HepG2 (cell line): ENCODE measurements around the gene RPE65. TPM values are rescaled to one million over a fixed set of nuclear protein-coding genes. Genes with fewer than 3 reads are reported as not detected.

Experiments
- ATF1 ChIP-seq: IDR thresholded peaks from 2 replicates; pipeline ENCODE4 v1.6.1; 2016; ENCODE audit warnings: mild to moderate bottlenecking, control low read depth
- ATRX ChIP-seq: sonication (generic); formaldehyde crosslinking; IDR thresholded peaks from 2 replicates; pipeline ENCODE4 v1.4.0; 2020; ENCODE audit warnings: missing genetic modification reagents, borderline replicate concordance
- CBFB ChIP-seq: sonication (generic); formaldehyde crosslinking; IDR thresholded peaks from 2 replicates; pipeline ENCODE4 v1.4.0; 2020; ENCODE audit warnings: missing genetic modification reagents
- CBX1 ChIP-seq: IDR thresholded peaks from one replicate; pipeline ENCODE4 v1.6.1; 2016; ENCODE audit warnings: antibody characterized with exemption, low read depth
- KLF13 ChIP-seq: sonication (generic); formaldehyde crosslinking; IDR thresholded peaks from 2 replicates; pipeline ENCODE4 v1.4.0; 2020; ENCODE audit warnings: mild to moderate bottlenecking, missing genetic modification reagents
- NCOA1 ChIP-seq: sonication (generic); formaldehyde crosslinking; IDR thresholded peaks from 2 replicates; pipeline ENCODE4 v1.9.0; 2021; ENCODE audit warnings: missing genetic modification reagents
- PATZ1 ChIP-seq: sonication (generic); formaldehyde crosslinking; IDR thresholded peaks from 2 replicates; pipeline ENCODE4 v1.4.0; 2020; ENCODE audit warnings: missing genetic modification reagents
- POLR2G ChIP-seq: fragments of 200-400 bp; formaldehyde crosslinking; IDR thresholded peaks from 2 replicates; pipeline ENCODE4 v1.6.1; 2018; ENCODE audit warnings: mild to moderate bottlenecking, low read depth, low read length, moderate library complexity
- RCOR2 ChIP-seq: IDR thresholded peaks from 2 replicates; pipeline ENCODE4 v1.6.1; 2016; ENCODE audit warnings: missing biosample characterization, missing genetic modification reagents
- RFX5 ChIP-seq: IDR thresholded peaks from 2 replicates; pipeline ENCODE4 v1.6.1; 2011; ENCODE audit warnings: low read depth, low read length, improper control_type of control experiment
- RXRA ChIP-seq: sonication (generic); formaldehyde crosslinking; IDR thresholded peaks from 2 replicates; pipeline ENCODE4 v1.5.1; 2020; ENCODE audit warnings: missing genetic modification reagents
- TCF7 ChIP-seq: sonication (generic); IDR thresholded peaks from 2 replicates; pipeline ENCODE4 v1.6.1; 2016; ENCODE audit warnings: antibody characterized with exemption, low read depth
- THYN1 ChIP-seq: sonication (generic); formaldehyde crosslinking; IDR thresholded peaks from 2 replicates; pipeline ENCODE4 v1.8.1; 2023; ENCODE audit warnings: low read depth, mild to moderate bottlenecking, moderate library complexity, missing genetic modification reagents, borderline replicate concordance
- YEATS2 ChIP-seq: sonication (generic); formaldehyde crosslinking; IDR thresholded peaks from 2 replicates; pipeline ENCODE4 v1.4.0; 2020; ENCODE audit warnings: missing genetic modification reagents, borderline replicate concordance
- ZNF180 ChIP-seq: sonication (generic); formaldehyde crosslinking; IDR thresholded peaks from 2 replicates; pipeline ENCODE4 v1.4.0; 2020; ENCODE audit warnings: low read depth, missing genetic modification reagents, borderline replicate concordance
- ZNF251 ChIP-seq: sonication (generic); formaldehyde crosslinking; IDR thresholded peaks from 2 replicates; pipeline ENCODE4 v1.9.0; 2021; ENCODE audit warnings: mild to moderate bottlenecking, missing genetic modification reagents
- ZNF430 ChIP-seq: sonication (generic); formaldehyde crosslinking; IDR thresholded peaks from 2 replicates; pipeline ENCODE4 v1.9.0; 2021; ENCODE audit warnings: mild to moderate bottlenecking, missing genetic modification reagents
- ZNF510 ChIP-seq: sonication (generic); formaldehyde crosslinking; IDR thresholded peaks from 2 replicates; pipeline ENCODE4 v1.4.0; 2020; ENCODE audit warnings: low read depth, mild to moderate bottlenecking, missing genetic modification reagents
- ZNF678 ChIP-seq: sonication (generic); formaldehyde crosslinking; IDR thresholded peaks from 2 replicates; pipeline ENCODE4 v1.4.0; 2020; ENCODE audit warnings: mild to moderate bottlenecking, missing genetic modification reagents
- ZNF790 ChIP-seq: sonication (generic); formaldehyde crosslinking; IDR thresholded peaks from 2 replicates; pipeline ENCODE4 v1.8.0; 2022; ENCODE audit warnings: missing genetic modification reagents, mild to moderate bottlenecking, borderline replicate concordance
- ZNF878 ChIP-seq: sonication (generic); formaldehyde crosslinking; IDR thresholded peaks from 2 replicates; pipeline ENCODE4 v1.8.1; 2023; ENCODE audit warnings: mild to moderate bottlenecking, missing genetic modification reagents, moderate library complexity
- polyA plus RNA-seq, 8 experiments: library from polyadenylated mRNA; depleted of rRNA in 3 of 8; stranded (reverse) in 7 of 8; unstranded in 1 of 8; fragments of >200 nt; fragmentation: Illumina TruSeq in 4 of 8; extraction: Trizol in 4 of 8; gene quantifications; 2 replicates each; pipeline versions ENCODE4 v1.2.1 to v1.2.3, GENCODE V29; 2011 to 2016; ENCODE audit warnings: low read depth in 4 of 8, missing spikeins in 1 of 8, mixed read lengths in 1 of 8; ENCODE audit not compliant: insufficient read depth in 1 of 8
- total RNA-seq, 5 experiments: library from RNA; depleted of rRNA; stranded (reverse); fragments of >200 nt; fragmentation: Illumina TruSeq; extraction: Trizol; gene quantifications; 2 replicates each; pipeline ENCODE4 v1.2.3, GENCODE V29; 2016; ENCODE audit warnings: low read depth in 1 of 5
- TF ChIP-seq, protein P1 (sequence below): sonication (generic); formaldehyde crosslinking; IDR thresholded peaks from 2 replicates; pipeline ENCODE4 v1.4.0; 2020; ENCODE audit warnings: mild to moderate bottlenecking, missing genetic modification reagents
- TF ChIP-seq, protein P2 (sequence below): IDR thresholded peaks from 2 replicates; pipeline ENCODE4 v1.6.1; 2018; ENCODE audit warnings: missing genetic modification reagents, mild to moderate bottlenecking, missing compliant biosample characterization
- TF ChIP-seq, protein P3 (sequence below): sonication (generic); formaldehyde crosslinking; IDR thresholded peaks from 2 replicates; pipeline ENCODE4 v1.8.1; 2023; ENCODE audit warnings: mild to moderate bottlenecking, missing genetic modification reagents

Gene RPE65
- total and polyA plus RNA-seq, 2 of the 13 experiments (the other 11 are each of a cell fraction or from before 2014, with no cell fraction given): not detected

- TF ChIP-seq PATZ1 (CRISPR knock-in tag): no peak
- no peak for TF ChIP-seq ZNF878 (CRISPR knock-in tag)
- TF ChIP-seq TCF7: no peak
- TF ChIP-seq, protein P1, sequence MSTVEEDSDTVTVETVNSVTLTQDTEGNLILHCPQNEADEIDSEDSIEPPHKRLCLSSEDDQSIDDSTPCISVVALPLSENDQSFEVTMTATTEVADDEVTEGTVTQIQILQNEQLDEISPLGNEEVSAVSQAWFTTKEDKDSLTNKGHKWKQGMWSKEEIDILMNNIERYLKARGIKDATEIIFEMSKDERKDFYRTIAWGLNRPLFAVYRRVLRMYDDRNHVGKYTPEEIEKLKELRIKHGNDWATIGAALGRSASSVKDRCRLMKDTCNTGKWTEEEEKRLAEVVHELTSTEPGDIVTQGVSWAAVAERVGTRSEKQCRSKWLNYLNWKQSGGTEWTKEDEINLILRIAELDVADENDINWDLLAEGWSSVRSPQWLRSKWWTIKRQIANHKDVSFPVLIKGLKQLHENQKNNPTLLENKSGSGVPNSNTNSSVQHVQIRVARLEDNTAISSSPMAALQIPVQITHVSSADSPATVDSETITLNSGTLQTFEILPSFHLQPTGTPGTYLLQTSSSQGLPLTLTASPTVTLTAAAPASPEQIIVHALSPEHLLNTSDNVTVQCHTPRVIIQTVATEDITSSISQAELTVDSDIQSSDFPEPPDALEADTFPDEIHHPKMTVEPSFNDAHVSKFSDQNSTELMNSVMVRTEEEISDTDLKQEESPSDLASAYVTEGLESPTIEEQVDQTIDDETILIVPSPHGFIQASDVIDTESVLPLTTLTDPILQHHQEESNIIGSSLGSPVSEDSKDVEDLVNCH (CRISPR knock-in tag): no peak
- TF ChIP-seq ZNF251 (CRISPR knock-in tag): no peak
- TF ChIP-seq YEATS2 (CRISPR knock-in tag): no peak
- TF ChIP-seq POLR2G: peak; percentile 77
- TF ChIP-seq ATF1 (CRISPR knock-in tag): no peak
- TF ChIP-seq ZNF678 (CRISPR knock-in tag): 0 out of 2 replicates have a peak, but pooled peaks have one; percentile 67
- no peak for TF ChIP-seq RCOR2
- TF ChIP-seq CBFB (CRISPR knock-in tag): no peak
- TF ChIP-seq THYN1 (CRISPR knock-in tag): 0 out of 2 replicates have a peak, but pooled peaks have one; percentile 37
- no peak for TF ChIP-seq NCOA1 (CRISPR knock-in tag)
- TF ChIP-seq RFX5: no peak
- TF ChIP-seq ZNF510 (CRISPR knock-in tag): no peak
- TF ChIP-seq, protein P2, sequence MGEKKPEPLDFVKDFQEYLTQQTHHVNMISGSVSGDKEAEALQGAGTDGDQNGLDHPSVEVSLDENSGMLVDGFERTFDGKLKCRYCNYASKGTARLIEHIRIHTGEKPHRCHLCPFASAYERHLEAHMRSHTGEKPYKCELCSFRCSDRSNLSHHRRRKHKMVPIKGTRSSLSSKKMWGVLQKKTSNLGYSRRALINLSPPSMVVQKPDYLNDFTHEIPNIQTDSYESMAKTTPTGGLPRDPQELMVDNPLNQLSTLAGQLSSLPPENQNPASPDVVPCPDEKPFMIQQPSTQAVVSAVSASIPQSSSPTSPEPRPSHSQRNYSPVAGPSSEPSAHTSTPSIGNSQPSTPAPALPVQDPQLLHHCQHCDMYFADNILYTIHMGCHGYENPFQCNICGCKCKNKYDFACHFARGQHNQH: 0 out of 2 replicates have a peak, but pooled peaks have one; percentile 37
- no peak for TF ChIP-seq ATRX
- TF ChIP-seq CBX1: peak; percentile 71
- TF ChIP-seq ZNF790 (CRISPR knock-in tag): no peak
- no peak for TF ChIP-seq ZNF430 (CRISPR knock-in tag)
- no peak for TF ChIP-seq KLF13 (CRISPR knock-in tag)
- TF ChIP-seq ZNF180 (CRISPR knock-in tag): no peak
- TF ChIP-seq, protein P3, sequence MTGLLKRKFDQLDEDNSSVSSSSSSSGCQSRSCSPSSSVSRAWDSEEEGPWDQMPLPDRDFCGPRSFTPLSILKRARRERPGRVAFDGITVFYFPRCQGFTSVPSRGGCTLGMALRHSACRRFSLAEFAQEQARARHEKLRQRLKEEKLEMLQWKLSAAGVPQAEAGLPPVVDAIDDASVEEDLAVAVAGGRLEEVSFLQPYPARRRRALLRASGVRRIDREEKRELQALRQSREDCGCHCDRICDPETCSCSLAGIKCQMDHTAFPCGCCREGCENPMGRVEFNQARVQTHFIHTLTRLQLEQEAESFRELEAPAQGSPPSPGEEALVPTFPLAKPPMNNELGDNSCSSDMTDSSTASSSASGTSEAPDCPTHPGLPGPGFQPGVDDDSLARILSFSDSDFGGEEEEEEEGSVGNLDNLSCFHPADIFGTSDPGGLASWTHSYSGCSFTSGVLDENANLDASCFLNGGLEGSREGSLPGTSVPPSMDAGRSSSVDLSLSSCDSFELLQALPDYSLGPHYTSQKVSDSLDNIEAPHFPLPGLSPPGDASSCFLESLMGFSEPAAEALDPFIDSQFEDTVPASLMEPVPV: peak; percentile 85; the same call in 1 of the 2 replicates
- peak; percentile 62; the same call in 1 of the 2 replicates for TF ChIP-seq RXRA (CRISPR knock-in tag)
These were observed 47.1 kb upstream of the RPE65 start, which contains the start of gene DEPDC1 (continued) for GRCh38 chr1:68496680-68497357.
